GM19438 (cell line): ENCODE data around the gene PMM1.
A peak's percentile ranks its signal among the peaks of the same experiment; 100 is the strongest.
"Not testable (repeated sequence)": the region's sequence is repeated elsewhere in the genome, so short reads cannot be mapped to it uniquely, and the experiment has no call there.

Experiments used
- ATAC-seq: cut with Tn5 transposase; IDR thresholded peaks from one replicate; pipeline ENCODE4 v1.9.1; 2021; ENCODE audit warnings: low read depth; ENCODE audit not compliant: unreplicated experiment

Gene PMM1

DNA sequence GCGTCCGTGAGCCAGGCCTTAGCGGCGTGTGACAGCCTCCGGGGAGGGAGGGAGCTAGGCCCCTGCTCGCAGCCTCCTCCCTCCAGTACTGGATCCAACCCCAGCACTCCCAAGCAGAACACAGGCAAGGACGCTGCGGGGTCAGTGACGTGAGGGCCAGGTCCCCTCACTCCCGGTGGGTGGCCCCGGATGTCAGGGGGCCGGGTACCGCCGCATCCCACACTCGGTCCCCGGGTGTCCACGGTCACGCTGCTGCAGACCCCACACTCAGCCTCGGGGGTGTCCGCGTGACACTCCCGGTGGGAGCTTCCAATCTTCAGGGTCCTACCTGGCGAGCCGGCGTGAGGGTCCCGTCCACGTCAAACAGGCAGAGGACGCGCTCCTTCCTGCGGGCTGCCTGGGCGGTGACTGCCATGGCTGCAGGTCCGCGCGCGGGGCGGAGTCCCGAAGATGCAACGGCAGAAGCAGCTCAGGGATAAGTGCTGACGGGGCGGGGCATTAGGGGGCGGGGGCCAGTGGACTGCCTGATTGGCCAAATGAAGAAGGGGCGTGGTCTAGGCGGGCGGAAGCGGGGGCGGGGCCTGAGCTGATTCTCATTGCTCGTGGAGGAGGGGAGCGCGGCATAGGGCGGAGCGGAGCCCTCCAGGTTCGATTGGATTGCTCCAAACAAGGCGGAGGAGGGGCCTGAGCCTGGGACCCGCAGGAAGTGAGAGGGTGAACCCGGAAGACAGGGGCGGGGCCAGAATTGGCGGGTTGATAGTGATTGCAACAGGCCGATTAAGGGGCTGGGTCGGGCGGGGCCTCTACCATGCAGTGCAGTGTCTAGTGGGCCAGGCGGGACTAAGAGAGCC is at the start of gene PMM1:
Gene PMM1, minus strand, starts transcription at position 450 of the 851 bp plus-strand sequence. Its CDS starts 35 bp downstream, at position 415.
- peak; percentile 80 for ATAC-seq

DNA sequence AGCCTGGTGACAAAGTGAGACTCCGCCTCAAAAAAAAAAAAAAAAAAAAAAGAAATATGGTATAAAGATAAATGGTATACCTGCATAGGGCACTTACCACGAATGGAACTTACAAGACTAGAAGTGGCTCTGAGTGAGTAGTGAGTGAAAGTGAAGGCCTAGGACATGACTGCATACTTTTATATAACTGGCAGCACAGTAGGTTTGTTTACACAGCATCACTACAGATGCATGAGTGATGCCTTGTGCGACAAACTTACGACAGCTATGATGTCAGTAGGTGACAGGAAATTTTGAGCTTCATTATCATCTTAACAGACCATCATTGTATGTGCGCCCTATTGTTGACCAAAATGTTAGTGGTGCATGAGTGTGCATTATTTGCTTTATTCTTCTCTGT is 49.1 kb upstream of the PMM1 start:
- no peak for ATAC-seq

- ATAC-seq: no peak
Observed at GRCh38 chr22:41638124-41638523, 48.5 kb upstream of the PMM1 start.

- ATAC-seq: not testable (repeated sequence)
Observed at GRCh38 chr22:41637623-41638022, 48.0 kb upstream of the PMM1 start.

DNA sequence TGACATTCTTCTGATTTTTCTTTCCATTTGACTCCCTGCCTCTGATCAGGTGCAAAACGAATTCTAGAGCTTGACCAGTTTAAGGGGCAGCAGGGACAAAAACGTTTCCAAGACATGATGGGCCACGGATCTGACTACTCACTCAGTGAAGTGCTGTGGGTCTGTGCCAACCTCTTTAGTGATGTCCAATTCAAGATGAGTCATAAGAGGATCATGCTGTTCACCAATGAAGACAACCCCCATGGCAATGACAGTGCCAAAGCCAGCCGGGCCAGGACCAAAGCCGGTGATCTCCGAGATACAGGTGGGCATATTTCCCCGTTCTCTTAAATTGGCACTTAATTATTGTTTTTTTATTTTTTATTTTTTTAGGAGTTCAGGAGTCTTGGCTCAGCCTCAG is 46.8 kb upstream of the PMM1 start:
- ATAC-seq: no peak

- not testable (repeated sequence) for ATAC-seq
Observed at GRCh38 chr22:41634610-41635009, 45.0 kb upstream of the PMM1 start.

- not testable (repeated sequence) for ATAC-seq
Observed at GRCh38 chr22:41631615-41632014, 42.0 kb upstream of the PMM1 start.

- not testable (repeated sequence) for ATAC-seq
Observed at GRCh38 chr22:41631115-41631514, 41.5 kb upstream of the PMM1 start.

DNA sequence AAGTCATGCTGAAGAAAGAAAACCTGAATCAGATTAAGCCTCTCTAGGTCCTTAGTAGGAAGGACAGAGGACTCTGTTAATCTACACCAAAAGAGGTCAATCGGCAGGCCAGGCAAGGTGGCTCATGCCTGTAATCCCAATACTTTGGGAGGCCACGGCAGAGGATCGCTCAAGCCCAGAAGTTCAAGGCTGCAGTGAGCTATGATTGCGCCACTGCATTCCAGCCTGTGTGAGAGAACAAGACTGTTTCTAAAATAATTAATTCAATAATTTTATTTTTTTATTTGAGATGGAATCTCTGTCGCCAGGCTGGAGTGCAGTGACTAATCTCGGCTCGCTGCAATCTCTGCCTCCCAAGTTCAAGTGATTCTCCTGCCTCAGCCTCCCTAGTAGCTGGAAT is 35.9 kb upstream of the PMM1 start:
- ATAC-seq: no peak

- ATAC-seq: no peak
Observed at GRCh38 chr22:41621911-41622179, 32.2 kb upstream of the PMM1 start.

GRCh38 chr22:41621099-41621910 is 31.7 kb upstream of the PMM1 start, which contains the start of gene XRCC6:
TSS of gene XRCC6 (plus strand) at chr22:41621295. CDS start at chr22:41622005, 710 bp downstream.
- peak; percentile 84 for ATAC-seq

- peak; percentile 16 for ATAC-seq
Observed at GRCh38 chr22:41620589-41621098, 31.0 kb upstream of the PMM1 start, which contains the start of gene DESI1. TSS of gene DESI1 (minus strand) at chr22:41621043. CDS start at chr22:41620839, 204 bp downstream.

DNA sequence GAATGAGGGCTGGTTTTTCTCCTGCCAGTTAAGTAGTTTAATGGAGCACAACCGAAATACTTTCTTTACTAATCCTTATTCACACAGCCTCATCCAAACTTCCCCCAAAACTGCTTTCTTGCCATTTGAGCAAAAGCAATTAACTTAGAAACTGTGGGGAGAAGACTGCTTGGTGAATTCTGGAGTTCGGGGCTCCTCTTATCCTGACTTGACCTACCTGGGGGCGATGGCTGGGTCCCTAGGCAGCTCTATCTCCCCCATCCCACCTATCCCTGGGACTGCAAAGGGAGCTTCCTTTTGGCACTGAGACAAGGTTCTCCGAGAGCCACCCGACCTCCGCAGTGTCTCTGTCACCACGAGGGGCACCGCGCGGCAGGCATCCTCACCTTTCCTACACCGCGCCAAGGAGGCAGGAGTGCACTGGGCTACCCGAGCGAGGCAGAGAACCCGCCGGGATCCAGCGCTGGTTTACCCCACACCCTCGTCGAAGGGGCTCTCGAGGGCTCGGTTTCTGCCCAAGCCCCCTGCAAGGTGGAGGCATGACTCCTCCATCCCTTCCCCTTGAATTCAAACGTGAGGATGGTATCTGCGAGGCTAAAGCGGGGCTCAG is 30.4 kb upstream of the PMM1 start:
- ATAC-seq: no peak

DNA sequence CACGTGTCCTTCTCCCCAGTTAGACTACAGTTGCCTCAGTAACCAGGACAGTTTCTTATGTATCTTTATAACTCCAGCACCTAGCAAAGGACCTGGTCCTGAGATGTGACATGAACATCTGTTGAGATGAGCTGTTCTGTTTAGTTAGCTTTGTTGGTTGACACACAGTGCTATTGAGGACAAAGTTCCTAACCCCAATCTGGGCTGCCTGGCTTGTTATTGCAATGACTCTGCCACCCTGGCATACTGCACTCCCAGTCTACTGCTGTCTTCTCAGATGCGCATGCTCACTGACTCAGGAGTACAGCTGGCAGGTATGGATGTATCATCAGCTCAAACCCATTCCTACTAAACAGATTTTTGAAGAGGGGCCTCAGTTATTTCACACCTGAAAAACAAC is 23.8 kb upstream of the PMM1 start:
- no peak for ATAC-seq

DNA sequence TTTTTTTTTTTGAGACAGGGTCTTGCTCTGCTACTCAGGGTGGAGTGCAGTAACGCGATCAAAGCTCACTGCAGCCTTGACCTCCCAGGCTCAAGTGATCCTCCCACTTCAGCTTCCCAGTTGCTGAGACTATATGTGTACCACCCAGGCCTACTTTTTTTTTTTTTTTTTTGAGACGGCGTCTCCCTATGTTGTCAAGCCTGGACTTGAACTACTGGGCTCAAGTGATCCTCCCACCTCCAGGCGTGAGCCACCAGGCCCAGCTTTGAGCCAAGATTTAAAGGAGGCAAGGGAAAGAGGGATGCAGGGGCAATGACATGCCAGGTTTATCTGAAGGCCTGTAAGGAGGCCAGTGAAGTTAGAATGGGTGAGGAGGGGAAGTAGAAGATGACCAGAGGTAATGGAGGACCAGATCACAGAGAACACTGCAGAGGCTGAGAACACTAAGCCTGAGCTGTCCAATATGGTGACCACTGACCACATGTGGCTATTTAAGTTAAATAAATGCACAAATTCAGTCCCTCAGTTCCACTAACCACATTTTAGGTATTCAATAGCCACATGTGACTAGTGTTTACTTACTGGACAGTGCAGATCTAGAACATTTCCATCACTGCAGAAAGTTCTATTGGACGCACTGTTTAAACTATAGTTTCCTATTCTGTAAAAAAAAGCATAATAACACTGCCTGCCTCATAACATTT is 23.1 kb upstream of the PMM1 start:
- no peak for ATAC-seq

GRCh38 chr22:41608386-41608785 is 18.7 kb upstream of the PMM1 start:
- ATAC-seq: no peak

DNA sequence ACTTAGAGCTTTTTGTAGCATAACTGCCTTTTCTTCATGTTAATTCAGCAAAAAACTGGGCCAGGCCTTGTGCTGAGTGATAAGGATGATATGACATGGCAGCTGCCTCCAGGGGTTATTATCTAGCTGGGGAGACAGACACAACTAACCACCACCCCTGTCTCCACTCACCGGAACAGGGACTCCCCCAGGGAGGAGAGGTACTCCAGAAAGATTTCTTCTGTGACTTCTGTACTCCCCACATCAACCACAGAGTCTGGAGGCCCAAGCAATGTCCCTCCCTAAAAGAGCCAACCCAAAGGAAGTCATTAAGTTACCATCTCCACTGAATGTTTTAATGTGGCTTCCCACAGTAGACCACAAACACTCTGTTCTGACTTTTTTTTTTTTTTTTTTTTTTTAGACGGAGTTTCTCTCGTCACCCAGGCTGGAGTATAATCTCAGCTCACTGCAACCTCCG is 14.3 kb upstream of the PMM1 start:
- ATAC-seq: peak; percentile 72

DNA sequence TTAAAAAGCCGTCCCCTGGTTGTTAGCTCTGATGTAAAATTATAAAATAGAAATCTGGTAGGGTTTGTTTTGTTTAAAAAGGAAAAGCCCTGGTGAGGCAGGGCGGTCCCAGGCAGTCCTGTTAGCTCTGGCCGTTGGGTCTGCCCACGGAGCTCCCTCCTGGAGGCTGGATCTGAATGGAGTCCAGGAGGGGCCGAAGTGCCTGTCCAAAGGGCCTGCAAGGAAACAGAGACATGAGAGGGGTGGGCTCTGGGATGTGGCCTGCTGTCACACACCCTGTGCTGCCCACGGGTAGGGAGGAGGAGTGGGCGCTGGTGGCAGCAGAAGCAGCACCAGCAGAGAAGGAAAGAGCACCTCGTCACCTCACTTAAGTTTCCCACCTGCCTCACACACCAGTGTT is 11.3 kb upstream of the PMM1 start:
- ATAC-seq: no peak

- no peak for ATAC-seq
Observed at GRCh38 chr22:41598891-41599635, 9.4 kb upstream of the PMM1 start.

- ATAC-seq: no peak
Observed at GRCh38 chr22:41598081-41598480, 8.4 kb upstream of the PMM1 start.
